Measurements from ENCODE around the gene TKFC.
"Not testable (repeated sequence)": the region's sequence is repeated elsewhere in the genome, so short reads cannot be mapped to it uniquely, and the experiment has no call there.

TKFC gene

DNA sequence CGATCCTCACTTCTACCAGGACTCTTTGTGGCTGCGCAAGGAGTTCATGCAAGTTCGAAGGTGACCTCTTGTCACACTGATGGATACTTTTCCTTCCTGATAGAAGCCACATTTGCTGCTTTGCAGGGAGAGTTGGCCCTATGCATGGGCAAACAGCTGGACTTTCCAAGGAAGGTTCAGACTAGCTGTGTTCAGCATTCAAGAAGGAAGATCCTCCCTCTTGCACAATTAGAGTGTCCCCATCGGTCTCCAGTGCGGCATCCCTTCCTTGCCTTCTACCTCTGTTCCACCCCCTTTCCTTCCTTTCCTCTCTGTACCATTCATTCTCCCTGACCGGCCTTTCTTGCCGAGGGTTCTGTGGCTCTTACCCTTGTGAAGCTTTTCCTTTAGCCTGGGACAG lies 35.6 kb downstream of the TKFC start:
- DNase-seq (ENCODE audit: low spot score): no peak

DNA sequence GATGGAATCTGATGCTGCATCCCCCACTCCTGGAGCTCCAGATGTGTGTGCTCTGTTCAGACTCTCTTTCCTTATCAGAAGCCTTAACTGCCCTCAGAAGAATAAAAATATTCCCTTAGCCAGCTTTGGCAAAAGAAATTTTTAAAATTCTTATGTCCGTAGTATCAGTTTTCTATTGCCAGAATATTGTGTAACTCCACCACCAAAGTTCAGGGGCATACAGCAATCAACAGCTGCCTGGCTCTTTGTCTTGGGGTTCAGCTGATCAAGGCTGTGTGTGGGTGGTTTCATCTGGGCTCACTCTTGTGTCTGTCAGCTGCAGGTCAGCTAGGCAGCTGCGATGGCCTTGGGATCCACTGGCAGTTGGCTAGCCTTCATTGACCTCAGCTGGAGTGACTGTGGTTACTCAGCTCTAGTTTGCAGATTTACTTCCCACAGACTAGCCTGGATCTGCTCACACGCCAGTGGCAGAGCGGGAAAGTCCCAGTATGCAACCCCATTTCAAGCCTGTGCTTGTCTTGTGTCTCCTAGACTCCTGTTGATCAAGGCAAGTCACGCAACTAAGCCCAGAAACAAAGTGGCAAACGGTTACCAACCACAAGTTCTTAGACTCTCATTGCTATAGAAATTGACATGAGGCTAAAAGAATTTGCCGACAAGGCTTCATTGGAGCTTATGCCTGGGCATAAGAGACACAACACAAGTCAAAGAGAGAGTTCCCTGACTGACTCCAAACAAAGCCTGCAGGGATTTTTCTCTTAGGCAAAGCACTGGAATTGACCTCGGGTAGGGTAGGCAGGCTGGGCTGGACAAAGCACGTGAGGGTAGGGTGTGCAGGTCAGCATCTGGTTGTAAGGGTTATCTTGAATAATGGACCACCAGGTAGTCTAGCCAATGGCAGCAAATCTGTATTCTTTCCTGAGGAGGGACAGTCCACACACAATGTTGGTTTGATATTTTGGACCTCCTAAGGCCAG lies 36.6 kb downstream of the TKFC start:
- no peak for DNase-seq (ENCODE audit: low spot score)

DNA sequence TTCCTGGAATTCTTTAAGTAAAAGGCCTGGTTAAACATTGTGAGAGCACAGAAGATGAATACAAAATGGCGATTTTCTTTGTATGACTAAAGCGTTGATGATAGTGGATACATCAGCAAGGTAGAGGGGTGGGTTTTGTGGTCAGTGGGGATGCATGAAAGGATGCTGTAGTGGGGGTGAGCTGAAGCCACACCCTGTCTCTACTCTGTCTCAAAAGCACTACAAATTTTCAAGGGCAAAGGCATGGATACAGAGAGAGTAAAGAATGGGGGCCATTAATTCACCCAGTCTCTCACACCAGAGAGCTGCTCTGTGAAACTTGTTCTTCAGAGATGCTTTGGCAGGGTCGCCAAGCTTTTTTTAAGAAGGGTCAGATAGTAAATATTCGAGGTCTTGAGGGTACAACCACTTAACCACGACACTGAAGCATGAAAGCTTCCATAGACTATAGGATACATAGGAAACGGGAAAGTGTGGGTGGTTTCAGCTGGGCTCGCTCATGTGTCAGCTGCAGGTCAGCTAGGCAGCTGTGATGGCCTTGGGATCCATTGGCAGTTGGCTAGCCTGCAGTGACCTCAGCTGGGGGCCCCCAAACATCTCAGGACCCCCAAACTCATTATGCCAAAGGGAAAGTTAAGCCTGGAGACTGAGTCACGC lies 37.4 kb downstream of the TKFC start:
- DNase-seq (ENCODE audit: low spot score): no peak

DNA sequence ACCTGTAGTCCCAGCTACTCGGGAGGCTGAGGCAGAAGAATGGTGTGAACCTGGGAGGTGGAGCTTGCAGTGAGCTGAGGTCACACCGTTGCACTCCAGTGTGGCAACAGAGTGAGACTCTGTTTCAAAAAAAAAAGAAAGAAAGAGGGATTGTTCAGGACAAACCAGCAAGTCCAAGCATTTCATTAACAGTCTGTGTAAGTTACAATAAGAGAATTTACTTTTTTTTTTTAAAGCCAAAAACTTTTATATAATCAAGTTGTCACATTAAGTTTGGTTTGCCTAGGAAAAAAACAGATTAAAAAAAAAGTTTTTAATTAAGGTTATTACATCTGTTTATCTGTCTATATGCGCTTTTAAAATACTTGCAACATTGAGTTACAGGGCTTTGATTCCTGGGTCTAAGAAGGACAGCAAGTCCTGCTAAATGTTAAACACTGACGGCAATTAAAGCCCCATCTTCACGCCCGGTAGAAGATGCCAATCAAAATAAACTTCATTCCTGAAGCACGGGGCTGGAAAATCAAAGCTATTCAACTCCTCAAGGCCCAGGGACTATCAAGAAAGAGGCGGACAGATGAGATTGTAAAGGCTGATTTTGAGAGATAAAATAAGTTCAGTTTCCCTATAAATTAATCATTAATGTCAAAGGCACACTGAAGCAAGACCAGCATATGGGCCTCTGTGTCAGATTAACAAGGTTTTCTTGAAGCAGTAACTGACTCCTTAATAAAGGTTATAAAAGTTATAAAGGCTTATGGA lies 39.8 kb downstream of the TKFC start:
- DNase-seq (ENCODE audit: low spot score): no peak

DNA sequence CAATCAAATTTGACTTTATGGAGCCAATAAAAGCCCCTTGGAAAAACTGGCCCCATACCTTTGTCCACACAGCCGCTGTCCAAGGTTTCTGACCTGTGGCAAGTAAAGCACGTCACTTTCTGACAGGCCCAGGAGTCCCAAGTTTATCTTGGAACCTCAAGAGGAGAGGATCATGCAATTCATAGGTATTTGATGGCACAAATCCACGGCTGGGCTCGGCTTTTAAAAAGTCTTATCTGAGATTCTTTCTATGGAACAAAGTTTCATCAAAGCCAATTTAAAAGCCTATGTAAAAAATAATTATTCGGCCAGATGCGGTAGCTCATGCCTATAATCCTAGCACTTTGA lies 42.7 kb downstream of the TKFC start:
- DNase-seq (ENCODE audit: low spot score): no peak

DNA sequence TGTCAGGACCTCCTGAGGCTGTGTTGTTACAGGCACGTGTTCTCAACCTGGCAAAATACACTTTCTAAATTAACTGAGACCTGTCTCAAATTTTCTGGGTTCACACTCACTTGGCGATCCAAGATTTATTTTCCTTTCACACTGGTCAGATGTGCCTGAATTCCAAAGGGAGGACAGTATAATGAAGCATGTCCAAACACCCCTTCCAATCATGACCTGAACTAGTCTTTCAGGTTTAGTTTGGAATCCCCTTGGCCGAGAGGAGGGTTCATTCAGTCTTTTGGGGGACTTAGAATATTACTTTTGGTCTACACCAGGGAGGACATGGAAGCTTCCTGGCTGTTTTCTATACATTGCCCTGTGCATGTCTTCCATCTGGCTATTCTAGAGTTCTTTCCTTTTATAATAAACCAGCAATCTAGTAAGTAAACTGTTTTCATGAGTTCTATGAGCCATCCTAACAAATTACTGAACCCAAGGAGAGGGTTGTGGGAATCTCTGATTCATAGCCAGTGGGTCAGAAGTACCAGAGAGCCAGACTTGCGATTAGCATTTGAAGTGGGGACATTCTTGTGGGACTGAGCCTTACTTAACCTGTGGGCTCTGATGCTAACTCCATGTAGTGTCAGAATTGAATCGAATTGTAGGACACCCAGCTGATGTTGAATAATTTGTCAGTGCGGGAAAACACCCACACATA lies 44.6 kb downstream of the TKFC start:
- no peak for DNase-seq (ENCODE audit: low spot score)

DNA sequence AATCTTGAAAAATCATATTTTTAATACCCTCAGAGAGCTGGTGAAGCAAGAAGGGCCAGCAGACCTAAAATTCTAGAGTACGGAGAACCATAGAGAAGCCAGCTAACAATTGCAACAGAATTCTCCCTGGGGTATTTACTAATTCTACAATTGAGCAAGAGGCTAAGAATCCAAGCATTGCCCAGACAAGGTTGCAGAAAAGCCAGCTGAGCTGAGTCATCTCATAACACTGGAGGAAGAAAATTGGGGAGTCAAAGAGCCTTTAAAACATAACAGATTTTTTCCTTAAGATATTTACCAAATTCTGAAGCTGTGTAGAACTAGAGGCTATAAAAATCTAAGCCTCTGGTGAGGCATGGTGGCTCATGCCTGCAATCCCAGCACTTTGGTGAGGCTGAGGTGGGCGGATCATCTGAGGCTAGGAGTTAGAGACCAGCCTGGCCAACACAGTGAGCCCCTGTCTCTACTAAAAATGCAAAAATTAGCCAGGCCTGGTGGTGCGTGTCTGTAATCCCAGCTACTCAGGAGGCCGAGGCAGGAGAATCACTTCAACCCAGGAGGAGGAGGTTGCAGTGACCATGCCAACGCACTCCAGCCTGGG lies 45.8 kb downstream of the TKFC start:
- no peak for DNase-seq (ENCODE audit: low spot score)

DNA sequence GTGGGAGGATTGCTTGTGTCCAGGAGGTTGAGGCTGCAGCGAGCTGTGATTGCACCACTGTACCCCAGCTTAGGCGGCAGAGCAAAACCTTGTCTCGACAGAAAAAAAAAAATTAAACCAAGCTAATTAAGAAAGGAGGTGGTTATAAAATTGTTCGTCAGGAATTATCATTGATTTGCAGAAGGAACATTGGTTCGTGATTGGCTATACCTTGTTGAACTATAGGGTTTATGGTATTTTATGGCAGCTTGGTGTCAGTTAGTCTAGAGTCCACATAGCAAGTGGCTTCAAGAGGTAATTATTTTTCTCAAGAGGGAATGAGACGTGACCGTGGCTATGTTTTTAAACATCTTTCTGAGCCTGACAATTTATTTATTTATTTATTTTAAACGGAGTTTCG lies 47.9 kb downstream of the TKFC start:
- no peak for DNase-seq (ENCODE audit: low spot score)

DNA sequence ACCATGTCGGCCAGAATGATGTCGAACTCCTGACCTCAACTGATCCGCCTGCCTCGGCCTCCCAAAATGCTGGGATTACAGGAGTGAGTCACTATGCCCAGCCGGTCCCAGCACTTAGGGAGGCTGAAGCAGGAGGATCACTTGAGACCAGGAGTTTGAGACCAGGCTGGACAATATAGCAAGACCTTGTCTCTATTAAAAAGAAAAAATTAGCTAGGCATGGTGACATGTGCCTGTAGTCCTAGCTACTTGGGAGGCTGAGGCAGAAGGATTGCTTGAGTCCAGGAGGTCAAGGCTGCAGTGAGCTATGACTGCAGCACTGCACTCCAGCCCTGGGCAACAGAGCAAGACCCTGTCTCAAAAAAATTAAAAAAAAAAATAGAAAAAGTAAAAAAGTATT lies 50.8 kb downstream of the TKFC start:
- not testable (repeated sequence) for DNase-seq (ENCODE audit: low spot score)

DNA sequence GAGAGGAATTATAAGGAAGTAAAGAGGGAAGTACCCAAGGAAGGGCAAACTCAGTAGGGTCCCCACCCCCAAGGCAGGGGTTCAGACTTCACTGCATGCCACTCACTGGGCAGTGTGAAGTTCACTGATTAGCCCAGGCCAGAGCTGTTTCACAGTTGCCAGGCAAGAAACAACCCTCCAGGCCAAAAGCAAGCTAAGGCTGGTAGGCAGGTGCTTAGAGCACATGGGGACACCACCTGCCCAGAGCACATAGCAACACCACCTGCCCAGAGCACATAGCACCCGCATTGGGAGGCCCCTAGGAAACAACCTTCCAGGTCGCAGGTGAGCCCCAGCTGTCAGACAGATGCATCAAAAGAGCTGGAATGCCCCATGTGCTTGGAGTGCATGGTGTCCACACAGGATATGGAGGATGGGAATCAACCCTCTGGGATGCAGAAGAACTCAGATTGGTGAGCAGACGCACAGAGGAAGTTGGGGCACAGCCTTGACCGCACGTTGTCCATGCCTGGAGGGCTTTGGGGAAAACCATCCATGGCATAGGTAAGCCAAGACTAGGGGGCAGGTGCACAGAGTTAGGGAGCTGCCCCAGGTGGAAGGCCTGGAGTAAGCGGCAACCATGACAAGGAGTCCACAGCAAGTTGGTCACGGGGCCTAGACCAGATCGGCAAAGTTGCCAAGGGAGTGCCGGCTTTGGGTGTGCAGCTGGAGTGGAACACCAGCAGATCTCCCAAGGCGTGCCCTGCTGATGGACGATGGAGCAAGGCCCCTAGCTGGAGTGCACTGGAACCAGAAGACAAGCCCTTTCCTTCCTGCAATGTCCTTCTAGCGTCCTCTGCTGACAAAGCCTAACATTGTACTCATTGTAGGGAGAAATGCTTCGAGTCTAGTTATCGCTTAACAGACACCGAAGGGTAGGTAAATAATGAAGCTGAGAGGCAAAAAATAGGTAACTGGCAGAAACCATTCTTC lies 51.5 kb downstream of the TKFC start:
- DNase-seq (ENCODE audit: low spot score): no peak

DNA sequence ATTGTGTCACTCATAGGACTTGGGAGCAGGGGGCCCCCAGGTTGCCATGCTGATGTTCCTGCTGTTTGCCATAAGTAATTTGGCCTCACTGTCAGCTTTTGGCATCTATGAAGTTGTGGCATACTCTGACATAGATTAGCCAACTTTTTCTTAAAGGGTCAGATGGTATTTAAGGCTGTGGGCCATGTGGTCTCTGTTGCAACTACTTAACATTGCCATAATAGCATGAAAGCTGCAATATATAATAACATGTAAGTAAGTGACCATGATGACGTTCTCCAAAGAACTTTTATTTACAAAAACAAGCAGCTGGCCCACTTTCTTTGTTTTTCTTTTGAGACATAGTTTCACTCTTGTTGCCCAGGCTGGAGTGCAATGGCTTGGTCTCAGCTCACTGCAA lies 57.1 kb downstream of the TKFC start:
- no peak for DNase-seq (ENCODE audit: low spot score)

DNA sequence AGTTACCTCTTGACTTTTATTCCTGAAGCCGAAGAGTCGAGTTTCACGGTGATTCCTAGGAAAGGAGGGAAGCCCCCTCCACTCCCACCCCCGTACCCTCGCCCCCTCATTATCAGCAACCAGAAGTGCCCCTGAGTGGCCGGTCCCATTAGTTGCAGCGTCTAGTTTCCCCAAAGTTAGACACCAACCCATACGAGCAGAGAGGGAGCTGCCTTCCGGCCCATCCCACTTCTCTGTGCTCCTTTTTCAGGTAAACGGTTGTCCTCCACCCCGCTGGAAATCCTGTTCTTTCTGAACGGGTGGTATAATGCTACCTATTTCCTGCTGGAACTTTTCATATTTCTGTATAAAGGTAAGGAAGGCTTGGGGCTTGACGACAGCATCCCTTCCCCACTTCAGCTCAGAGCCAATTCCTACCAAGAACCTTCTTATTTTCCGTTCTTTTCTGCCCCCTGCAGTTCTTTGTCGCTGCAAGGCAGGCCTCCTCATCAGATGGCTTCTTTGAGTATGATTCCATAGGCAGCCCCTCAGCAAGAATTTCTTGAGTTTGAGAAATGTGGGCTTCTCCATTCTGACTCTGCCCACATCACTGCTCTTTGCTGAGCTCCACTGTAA lies 60.1 kb downstream of the TKFC start:
- peak; percentile 21 for DNase-seq (ENCODE audit: low spot score)
